ENCODE data around the gene COX19.

The COX19 gene

GRCh38 chr7:916291-916941 lies 58.9 kb downstream of the COX19 start:
- DNase-seq (ENCODE audit: low read depth): no peak
- H3K4me3 ChIP-seq (ENCODE audit: low read depth, low read length): no peak overlapping the region
- TF ChIP-seq MAX (IDR thresholded peaks at IDR 0.05; ENCODE audit: low read depth, low read length) (no peak), MYC (IDR thresholded peaks at IDR 0.05; ENCODE audit: low read depth, low read length) (no peak), POLR2A (IDR thresholded peaks at IDR 0.05; ENCODE audit: extremely low read depth, insufficient read length) (no peak)
- TF ChIP-seq, protein P1, sequence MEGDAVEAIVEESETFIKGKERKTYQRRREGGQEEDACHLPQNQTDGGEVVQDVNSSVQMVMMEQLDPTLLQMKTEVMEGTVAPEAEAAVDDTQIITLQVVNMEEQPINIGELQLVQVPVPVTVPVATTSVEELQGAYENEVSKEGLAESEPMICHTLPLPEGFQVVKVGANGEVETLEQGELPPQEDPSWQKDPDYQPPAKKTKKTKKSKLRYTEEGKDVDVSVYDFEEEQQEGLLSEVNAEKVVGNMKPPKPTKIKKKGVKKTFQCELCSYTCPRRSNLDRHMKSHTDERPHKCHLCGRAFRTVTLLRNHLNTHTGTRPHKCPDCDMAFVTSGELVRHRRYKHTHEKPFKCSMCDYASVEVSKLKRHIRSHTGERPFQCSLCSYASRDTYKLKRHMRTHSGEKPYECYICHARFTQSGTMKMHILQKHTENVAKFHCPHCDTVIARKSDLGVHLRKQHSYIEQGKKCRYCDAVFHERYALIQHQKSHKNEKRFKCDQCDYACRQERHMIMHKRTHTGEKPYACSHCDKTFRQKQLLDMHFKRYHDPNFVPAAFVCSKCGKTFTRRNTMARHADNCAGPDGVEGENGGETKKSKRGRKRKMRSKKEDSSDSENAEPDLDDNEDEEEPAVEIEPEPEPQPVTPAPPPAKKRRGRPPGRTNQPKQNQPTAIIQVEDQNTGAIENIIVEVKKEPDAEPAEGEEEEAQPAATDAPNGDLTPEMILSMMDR (IDR thresholded peaks at IDR 0.05; ENCODE audit: low read depth, low read length): no peak

Measured in NB4 (cell line).